ENCODE results near the gene GPR148.
"Not testable (repeated sequence)": the region's sequence is repeated elsewhere in the genome, so short reads cannot be mapped to it uniquely, and the experiment has no call there.

GPR148 gene, protein sequence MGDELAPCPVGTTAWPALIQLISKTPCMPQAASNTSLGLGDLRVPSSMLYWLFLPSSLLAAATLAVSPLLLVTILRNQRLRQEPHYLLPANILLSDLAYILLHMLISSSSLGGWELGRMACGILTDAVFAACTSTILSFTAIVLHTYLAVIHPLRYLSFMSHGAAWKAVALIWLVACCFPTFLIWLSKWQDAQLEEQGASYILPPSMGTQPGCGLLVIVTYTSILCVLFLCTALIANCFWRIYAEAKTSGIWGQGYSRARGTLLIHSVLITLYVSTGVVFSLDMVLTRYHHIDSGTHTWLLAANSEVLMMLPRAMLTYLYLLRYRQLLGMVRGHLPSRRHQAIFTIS

DNA sequence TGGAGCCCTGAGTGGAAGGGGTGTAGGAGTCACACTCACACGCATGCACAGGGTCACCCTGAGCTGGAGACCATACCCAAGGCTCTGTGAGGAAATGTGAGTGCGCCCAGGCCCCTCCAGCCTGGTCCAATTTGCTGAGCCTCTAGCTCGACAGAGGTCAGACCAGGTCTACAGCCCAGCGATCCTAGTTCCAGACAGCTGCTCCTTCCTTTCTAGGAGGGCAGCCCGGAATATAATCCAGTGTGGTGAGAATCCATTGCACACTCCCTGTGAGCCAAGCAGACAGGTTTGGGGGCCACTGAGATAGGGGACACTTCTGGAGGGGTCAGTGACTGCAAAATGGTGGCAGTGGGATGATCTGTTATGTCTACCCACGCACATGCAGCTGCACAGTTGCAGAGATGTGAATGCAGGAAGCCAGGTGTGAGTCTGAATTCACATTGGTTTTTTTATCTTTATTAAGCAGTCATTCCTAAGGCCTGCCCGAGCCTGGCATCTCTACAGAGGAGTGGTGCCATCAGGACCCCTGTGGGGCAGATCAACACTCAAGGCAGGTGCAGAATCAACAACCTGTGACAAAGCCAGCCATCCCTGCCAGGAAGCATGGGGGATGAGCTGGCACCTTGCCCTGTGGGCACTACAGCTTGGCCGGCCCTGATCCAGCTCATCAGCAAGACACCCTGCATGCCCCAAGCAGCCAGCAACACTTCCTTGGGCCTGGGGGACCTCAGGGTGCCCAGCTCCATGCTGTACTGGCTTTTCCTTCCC, at the start of gene GPR148:
Gene GPR148, plus strand, starts transcription at position 522 of the 768 bp plus-strand sequence. Its CDS starts 82 bp downstream, at position 604.
- no peak for DNase-seq

DNA sequence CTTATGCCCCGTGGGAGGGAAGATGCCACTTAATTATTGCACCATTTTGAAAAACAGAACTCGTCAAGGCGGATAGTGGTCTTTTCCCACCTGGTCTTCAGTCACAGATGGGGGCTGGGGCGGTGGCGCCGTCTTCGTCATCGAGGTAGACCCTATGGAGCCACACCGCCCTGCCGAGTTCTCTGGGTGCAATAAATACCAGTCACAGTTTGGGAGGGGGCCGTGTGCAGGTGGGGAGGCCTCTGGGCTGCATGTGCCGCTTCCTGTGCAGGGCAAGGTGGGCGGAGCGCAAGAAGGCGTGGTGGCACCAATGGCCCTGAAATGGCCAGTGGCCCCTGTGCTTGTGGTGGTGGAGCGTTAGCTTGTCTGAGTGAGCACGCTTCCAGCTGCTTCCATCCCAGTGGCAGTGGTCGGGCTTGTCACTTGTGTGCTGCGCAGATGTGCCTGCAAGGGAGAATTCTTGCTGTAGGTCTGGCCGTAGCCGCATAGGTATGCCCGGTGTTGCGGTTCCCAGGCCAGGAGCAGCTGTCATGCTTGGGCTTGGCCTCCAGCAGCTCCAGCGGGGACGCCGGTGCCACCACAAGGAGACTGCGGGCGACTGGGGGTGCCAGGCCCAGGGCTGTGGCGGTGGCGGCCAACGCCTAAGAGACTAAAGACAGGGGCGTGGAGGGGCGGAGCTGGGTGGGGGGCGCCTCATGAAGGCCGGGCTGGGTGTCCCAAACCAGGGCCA, 36.7 kb upstream of the GPR148 start:
- not testable (repeated sequence) for DNase-seq

DNA sequence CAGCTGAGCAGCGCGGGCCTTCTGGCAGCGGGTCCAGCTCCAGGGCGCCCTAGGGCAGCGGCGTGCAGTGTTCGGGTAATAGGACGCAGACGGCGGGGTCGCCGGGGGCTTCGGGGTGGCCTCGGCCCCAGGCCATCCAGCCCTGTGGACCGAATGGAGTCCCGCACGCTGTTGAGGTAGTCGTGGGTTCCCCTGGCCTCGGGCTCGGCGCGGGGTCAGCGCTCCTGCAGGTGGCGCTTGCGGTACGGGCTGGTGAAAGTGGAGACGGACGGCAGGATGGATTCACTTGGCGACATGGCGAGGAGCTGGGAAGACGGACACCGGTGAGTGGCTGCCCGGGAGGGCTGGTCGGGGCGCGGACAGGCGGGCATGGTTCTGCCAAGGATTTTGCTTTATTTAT, 35.4 kb upstream of the GPR148 start:
- DNase-seq = not testable (repeated sequence)

DNA sequence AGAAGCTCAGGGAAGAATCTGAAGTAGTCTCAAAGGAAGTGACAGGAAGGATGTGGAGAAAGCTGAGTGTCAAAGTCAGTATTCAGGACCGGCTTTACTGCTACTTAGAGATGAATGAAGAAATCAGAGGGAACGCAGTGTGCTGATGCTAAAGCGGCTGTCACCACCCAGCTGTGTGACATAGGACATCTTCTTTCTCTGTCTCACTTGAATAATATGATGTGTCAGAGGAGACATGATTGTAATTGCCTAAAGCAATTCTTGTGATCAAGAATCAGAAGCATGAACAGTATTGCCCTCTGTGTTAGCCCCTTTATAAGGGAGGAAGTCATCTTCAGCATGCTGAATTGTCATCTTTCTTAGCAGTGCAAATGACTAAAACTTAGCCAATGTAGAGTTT, 25.6 kb upstream of the GPR148 start:
- not testable (repeated sequence) for DNase-seq

DNA sequence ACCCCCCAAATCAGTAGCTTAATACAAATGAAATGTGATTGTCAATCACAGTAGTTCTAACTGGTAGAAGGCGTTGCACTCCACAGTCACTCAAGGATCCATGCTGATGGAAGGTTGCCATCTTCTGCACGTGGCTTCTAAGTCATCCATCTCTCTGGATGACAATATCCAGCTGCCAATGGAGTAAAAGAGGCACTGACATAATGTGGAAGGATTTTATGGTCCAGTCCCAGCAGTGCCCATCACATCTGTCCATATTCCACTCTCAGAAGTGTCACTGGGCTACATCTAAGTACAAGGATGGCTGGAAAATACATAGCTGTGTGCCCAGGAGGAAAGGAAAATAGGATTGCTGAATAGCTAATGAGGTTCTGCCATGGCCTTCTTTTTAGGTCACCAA, 14.1 kb upstream of the GPR148 start:
- not testable (repeated sequence) for DNase-seq

DNA sequence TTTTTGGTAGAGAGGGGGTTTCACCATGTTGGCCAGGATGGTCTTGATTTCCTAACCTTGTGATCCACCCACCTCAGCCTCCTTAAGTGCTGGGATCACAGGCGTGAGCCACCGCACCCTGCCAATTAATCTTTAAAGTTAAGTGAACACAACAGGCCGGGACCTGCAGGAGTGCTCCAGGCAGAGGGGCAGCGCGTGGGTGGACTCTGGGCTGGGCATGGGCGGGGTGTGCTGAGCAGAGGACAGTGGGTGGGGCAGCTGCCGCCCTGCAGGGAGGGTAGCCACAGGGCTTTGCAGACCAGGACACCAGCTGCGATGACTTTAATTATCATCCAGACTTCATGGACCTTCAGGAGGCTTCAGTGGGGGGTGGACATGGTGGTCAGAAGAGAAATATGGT, 8.8 kb upstream of the GPR148 start:
- no peak for DNase-seq

DNA sequence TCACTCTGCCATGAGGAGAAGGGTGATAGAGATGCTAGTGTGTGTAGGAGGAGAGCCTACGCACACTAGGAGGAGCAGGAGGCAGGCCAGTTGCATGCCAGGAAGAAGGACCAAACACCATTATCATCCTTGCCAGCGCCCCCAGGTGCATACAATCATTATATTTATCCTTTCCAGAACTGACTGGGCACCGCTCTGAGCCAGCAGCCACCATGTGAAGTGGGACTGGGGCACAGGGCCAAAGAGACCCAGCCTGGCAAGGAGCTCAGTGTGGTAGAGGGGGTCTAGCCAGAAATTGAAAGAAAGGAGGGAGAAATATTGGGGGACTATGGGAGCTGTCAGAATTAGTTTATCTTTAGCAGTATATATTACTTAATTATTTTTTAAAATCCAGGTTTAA, 8.3 kb upstream of the GPR148 start:
- no peak for DNase-seq

DNA sequence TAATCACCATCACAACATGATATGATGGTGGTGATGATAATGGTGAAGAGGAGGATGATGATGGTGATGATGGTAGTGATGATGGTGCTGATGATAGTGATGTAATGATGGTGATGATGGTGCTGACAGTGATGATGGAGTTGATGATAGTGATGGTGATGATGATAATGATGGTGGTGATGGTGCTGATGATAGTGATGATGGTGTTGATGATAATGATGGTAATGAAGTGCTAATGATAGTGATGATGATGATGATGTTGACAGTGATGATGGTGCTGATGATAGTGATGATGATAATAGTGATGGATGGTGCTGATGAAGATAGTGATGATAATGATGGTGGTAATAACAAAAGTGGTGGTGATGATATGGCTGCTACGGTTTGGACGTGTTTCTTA, 4.4 kb upstream of the GPR148 start:
- no peak for DNase-seq

DNA sequence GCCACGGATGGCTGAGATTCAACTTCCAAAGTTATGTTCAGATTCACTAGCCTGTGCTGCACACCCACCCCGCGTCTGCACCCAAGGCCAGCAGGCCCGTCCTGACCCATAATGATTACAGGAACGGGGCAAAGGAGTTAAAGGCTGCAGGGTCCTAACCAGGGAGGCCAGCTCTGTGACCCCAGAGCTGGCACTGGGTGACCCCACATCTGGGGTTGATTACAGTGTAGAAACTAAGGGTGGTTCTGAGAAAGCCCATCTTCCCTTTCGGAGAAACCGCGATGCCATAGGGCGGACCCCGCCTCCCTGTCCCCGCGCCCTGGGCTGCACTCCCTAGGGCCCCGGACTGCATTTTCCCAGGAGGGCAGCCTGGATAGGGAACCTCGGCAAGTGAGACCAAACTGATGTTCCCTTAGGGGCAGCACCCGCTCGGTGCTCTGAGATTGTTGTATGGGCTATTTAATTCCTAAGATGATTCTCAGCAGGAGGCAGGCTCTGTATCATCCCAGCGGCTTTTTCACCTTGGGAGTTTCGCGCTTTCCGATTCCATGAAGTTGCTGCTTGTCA, 2.2 kb upstream of the GPR148 start:
- no peak for DNase-seq

DNA sequence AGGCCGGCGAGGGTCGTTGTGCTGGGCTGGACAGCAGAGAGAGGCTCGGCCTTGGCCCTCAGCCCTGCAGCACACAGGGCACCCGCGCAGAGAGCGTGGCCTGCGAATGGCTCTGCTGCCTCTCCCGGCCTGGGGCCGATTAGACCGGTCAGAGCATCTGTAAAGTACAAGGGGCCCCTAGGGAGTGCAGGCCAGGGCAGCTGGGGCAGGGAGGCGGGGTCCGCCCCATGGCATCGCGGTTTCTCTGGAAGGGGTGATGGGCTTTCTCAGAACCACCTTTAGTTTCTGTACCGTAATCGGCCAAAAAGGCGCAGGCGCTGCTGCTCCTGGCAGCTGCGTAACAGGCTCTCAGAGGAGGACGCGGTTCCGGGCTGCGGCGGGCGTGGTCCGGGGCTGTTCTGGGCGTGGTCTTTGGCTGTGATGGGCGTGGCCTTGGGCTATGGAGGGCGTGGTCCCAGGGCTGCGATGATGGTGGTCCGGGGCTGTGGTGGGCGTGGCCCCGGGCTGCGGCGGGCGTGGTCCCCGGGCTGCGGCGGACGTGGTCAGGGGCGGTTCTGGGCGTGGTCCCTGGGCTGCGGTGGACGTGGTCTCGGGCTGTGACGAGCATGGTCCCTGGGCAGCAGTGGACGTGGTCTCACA, 1.5 kb upstream of the GPR148 start:
- DNase-seq = peak; percentile 82 to 83

DNA sequence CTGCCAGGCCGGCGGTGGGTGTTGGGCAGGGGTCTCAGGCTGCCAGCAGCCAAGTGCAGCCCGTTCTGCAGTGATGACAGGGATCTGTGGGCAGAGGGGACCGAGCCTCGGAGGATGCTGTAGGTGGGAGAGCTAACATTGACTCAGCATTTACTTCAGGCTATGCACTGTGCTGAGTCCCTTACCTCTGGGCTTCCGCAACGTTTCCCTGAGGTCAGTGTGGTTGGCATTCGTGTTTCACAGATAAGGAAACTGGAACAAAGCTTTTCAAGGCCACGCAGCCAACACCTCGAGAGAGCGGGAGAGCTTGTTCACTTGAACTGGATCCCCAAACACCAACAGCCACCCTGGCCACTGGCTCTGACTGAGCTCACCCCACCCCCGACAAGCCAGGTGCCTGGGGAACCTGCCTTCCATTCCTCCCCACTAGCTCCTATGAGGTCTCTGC, 839 bp upstream of the GPR148 start:
- peak in 1 of 2 experiments; percentile 42 for DNase-seq

DNA sequence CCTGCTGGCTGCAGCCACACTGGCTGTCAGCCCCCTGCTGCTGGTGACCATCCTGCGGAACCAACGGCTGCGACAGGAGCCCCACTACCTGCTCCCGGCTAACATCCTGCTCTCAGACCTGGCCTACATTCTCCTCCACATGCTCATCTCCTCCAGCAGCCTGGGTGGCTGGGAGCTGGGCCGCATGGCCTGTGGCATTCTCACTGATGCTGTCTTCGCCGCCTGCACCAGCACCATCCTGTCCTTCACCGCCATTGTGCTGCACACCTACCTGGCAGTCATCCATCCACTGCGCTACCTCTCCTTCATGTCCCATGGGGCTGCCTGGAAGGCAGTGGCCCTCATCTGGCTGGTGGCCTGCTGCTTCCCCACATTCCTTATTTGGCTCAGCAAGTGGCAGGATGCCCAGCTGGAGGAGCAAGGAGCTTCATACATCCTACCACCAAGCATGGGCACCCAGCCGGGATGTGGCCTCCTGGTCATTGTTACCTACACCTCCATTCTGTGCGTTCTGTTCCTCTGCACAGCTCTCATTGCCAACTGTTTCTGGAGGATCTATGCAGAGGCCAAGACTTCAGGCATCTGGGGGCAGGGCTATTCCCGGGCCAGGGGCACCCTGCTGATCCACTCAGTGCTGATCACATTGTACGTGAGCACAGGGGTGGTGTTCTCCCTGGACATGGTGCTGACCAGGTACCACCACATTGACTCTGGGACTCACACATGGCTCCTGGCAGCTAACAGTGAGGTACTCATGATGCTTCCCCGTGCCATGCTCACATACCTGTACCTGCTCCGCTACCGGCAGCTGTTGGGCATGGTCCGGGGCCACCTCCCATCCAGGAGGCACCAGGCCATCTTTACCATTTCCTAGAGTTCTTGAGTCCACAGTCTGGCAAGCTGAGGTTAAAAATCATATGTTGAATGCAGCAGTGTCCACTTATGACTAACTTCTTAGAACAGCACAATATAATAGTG, 741 bp downstream of the GPR148 start:
- DNase-seq = no peak

DNA sequence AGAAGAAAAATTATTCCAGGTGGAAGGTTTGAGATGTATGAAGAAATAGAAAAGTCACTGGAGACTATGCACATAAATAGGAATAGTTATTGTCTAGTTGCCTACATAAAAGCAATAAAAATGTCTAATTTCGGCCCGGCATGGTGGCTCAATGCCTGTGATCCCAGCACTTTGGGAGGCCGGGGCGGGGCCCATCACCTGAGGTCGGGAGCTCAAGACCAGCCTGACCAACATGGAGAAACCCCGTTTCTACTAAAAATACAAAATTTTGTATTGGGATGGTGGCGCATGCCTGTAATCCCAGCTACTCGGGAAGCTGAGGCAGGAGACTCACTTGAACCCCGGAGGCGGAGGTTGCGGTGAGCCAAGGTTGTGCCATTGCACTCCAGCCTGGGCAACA, 3.4 kb downstream of the GPR148 start:
- DNase-seq = not testable (repeated sequence)

DNA sequence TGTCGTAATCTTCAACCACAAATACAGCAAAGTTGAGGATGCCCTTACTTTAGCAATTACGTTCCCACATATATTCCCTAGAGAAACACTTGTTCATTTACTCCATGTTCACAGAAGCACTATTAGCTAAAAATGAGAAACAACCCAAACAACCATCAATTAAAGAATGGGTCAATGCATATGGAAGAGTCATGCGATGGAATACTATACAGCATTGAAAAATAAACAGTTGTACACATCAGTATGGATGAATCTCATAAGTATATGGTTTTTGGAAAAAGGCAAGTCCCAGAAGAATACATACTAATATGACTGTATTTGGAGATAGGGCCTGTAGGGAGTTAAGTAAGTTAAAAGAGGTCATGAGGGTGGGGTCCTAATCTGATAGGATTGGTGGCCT, 6.3 kb downstream of the GPR148 start:
- DNase-seq = no peak

DNA sequence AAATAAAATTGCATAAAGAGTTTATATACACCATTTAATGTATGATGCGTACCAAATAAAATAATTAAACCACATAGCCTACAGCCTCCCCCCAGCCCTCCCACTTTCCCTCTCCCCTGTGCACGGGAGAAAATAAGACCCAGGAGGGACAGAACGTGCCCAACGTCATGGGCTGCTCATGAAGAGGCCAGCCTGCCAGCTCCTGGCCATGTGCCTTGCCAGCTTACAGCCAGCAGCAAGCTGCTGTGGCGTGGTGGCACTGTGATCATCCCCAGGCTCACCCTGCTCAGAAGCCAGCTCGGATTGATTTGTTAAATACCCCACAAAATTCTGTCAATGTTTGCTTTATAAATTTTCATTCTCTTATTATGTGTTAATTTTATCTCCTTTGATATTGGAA, 7.6 kb downstream of the GPR148 start:
- no peak for DNase-seq

DNA sequence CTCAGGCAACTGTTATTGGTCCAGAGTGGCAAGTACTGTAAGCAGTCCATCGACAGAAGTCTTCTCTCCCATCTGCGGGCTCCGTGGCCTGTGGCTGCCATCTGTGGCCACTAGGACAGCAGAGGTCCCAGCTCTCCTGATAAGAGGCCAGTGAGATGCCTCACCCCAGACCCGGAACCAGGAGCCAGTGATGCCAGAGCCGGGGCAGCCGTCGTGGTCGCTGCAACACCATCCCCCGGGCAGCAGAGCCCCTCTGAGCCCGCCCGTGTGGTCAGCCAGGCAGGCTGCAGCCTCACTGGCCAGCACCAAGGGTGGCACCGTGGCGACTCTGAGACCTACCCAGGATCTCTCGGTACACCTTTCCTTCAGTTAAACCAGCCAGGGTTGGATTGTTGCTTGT, 8.7 kb downstream of the GPR148 start:
- DNase-seq = no peak

DNA sequence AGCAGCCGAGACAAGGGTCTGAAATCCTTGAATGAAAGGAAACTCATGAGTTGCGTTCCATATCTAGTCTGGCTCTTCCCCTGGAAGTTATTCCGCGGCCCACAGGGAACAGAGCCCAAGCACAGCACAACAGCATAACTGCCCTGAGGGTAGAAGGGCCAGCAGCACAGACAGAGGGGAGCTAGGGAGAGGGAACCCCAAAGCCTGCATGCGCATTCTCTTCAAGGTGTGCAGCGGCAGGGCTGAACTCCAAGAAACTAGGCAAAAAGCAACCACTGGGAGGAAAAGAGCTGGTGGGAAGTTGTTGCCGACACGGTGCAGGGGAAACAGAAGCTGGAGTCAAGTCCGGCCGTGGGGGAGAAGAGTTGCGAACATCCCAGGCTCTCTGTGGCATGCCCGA, 11.8 kb downstream of the GPR148 start:
- no peak for DNase-seq

DNA sequence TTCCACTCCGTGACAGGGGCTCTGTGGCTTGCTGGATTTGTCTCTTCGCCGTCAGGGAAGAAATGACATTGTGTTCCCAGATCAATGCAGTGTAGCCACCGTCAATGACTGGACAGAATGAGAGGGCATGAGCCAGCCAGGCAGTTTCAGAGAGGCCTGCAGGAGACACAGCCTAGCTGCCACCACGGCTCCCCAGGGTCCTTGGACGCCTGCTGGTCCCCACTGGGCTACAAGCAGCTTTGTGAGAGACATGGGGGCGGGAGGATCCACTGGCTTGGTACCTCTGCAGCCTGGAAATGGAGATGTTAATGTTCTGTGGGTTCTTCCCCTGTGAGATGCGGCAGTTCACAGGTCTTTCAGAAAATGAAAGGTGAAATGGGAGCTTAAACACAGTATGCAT, 14.4 kb downstream of the GPR148 start:
- DNase-seq = no peak

DNA sequence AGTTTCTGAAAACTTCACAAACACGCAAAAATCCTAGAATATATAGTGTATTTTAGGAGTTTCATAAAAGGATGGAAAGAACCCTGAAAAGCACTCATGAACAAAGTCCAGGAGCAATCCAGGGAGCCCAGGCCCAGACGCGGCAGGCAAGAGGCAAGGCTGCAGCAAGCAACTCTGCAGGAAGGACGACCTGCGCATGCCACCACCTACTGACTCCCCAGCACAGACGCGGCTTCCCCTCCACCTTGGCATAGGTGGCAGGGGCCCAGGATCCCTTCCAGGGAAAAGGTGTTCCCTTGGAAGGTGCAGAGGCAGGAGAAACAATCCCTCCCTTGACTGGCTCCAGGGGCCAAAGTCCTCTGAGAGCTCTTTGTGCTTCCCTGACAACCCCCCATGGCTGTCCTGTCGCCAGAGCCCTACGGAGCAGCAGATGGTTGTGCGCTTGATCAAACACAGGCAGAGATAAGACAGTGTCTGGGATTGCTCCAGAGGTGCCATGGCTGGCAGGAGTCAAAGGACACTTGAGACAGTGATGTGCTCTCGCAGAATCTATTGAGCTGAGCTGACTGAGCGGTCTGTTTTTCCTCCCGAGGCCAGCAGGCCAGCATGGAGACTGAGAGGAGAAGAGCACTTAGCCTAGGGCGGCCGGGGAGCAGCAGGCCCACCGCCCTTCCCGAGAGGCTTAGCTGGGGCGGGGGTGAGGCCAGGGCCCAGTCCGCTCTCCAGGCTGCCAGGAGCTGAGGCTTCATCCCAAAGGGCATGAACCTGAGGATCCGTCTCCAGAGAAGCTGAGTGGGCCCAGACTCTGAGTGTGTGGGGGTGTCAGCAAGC, 15.6 kb downstream of the GPR148 start:
- no peak for DNase-seq

DNA sequence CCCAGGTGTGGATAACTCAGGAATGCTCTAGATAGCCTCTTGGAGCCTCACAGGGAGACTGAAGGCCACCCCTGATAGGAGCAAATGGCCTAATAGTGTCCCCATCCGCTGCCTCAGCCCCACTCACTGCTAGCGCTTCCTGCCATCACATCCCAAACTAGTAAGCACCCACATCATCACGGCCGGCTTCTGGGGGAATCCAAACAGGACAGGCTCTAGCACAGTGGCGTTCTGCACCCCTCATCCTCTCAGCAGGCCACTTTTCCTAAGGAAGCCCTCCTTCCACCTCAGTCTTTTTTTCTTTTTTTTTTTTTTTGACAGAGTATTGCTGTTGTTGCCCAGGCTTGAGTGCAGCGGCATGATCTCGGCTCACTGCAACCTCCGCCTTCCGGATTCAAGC, 20.2 kb downstream of the GPR148 start:
- no peak for DNase-seq

DNA sequence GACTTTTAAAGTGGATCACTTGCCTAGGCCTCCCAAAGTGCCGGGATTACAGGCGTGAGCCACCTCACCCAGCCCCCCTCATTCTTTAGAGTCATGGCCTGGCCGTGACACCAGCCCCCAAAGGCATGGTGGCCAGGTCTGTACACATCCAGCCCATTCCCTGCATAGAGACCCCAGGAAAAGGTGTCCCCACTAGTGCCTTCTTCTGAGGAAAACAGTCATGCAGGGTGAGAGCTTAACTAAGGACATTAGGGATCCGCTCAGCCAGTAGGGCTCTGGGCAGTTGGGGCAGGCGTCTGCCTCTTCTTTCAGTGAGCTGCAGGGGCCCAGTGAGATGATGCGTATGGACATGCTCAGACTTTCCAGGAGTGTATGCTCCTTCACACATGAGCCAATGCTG, 20.8 kb downstream of the GPR148 start:
- no peak for DNase-seq

Data from stimulated activated CD4-positive, alpha-beta T cell treated with anti-CD3 and anti-CD28 coated beads, Interleukin-4, amount 100 ng/mL, for 4 hours (primary cell).